ENCODE results near the gene TMEM183A. TPM values are rescaled to one million over a fixed set of nuclear protein-coding genes. Genes with fewer than 3 reads are reported as not detected.

TMEM183A gene
- 10 to 100 TPM; 51.2 to 79.6 (median 62.6) TPM for total RNA-seq

- no peak for TF ChIP-seq CTCF (IDR thresholded peaks at IDR 0.05; ENCODE audit: low read depth)
Observed at GRCh38 chr1:203006948-203007871, at the start of gene TMEM183A. Gene TMEM183A, plus strand, starts transcription at chr1:203007374. Its CDS starts 92 bp downstream, at chr1:203007466.

GRCh38 chr1:202957733-202958543 lies 49.2 kb upstream of the TMEM183A start, which contains the start of gene ADIPOR1:
Gene ADIPOR1, minus strand, starts transcription at chr1:202958312. Its CDS starts 7,242 bp downstream, at chr1:202951070.
- TF ChIP-seq CTCF (IDR thresholded peaks at IDR 0.05; ENCODE audit: low read depth): no peak

DNA sequence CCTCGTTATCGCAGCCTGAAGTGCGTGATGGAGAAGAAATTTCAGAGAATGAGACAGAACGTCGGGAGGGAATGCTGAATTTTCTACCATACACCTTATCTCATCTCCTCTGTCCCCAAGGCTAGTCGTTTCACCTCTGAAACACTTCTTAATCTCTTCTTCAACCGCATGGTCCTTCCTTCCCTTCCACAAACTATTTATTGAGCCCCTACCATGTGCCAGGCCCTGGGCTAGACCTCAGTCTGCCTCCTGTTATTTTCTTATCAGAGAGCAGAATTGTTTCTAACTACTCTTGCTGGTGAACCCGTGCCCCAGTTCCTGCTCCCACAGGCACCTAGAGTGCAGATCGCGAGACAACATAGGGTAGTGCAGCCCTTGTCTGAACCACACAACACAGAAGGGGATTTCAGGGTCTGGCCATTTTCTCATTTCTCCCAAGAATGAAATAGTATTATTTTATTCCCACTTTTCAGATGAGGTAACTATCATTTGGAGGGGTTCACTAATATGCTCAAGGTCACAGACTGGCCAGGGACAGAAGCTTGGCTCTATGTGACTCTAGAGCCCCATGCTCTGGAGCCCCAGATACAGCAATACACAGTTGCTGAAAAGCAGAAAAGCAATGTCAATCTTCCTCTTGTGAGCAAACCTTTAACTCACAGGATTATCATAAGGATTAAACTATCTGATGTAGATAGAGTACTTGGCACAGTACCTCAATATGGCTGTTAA lies 48.5 kb upstream of the TMEM183A start:
- no peak for TF ChIP-seq CTCF (IDR thresholded peaks at IDR 0.05; ENCODE audit: low read depth)

DNA sequence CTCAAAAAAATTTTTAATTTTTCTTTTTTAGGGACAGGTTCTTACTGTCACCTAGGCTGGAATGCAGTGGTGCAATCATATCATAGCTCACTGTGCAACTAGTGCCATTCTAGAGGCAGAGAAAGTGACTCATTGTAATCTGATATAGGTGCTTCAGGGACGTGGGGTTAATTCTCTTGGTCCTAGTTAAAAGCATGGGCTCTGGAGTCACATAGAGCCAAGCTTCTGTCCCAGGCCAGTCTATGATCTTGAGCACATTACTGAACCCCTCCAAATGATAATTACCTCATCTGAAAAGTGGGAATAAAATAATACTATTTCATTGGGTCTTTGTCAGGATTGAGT lies 47.9 kb upstream of the TMEM183A start:
- TF ChIP-seq CTCF (IDR thresholded peaks at IDR 0.05; ENCODE audit: low read depth): no peak

DNA sequence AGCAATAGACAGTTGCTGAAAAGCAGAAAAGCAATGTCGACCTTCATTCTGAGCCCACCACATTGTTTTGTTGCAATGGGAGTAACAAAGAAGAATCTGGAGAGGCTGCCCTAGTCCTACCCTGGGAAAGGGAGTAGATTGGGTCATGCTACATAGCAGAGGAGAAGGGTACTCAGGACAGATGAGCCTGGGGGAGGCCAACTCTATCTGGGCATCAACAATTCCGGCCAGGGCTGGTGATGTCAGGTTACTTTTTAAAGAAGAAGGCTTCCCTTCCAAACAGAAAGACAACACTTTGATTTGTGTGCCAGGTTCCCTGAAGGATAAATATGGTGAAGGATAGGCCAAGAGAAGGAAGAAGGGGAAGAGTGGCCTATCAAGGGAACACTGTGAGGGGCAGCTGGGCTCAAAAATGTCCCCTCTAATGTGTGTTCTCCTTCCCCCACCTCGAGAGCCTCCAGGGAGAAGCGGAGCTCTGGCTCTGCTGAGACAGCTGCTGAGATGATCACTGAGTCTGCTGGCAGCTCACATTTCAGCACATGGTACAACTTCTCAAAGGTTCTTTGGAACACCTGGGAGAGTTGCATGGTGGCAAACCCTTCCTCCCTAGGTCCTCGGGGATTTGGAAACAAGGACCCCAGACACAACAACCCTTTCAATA lies 45.8 kb upstream of the TMEM183A start:
- no peak for TF ChIP-seq CTCF (IDR thresholded peaks at IDR 0.05; ENCODE audit: low read depth)

DNA sequence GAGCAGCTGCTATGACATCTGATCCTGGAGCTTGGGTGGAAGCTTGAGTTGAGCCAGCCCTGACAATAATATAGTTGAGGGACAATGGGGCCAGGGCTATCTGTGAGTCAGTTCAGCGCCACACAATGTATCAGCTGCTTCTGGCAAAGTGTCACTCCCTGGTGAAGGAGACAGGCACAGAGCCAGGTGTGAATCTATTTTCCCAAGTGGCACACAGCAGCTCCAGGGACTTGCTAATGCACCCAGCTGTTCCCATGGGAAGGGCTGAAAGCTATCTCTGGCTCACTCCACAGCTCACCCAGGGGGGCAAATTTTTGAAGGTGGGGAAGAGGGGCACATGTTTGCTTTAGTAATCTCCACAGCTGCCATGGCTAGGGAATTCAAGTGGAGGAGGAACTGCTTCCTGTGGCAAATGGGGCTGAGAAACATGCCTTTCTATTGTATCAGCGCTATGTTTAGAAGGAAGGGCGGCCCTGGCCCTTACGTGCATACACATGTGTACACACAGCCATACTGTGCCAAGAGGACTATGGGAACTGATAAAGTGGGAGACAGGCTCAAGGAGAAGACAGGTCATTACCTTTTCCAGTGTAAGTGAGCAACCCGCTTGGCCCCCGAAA lies 42.3 kb upstream of the TMEM183A start:
- TF ChIP-seq CTCF (IDR thresholded peaks at IDR 0.05; ENCODE audit: low read depth): no peak

Data from subcutaneous adipose tissue (tissue), 4 donors.